Mesendoderm (in vitro differentiated cells): ENCODE results near the gene GDPD4.

Source experiments
- DNase-seq: peaks from one replicate; pipeline ENCODE4 v3.0.0; 2013
- H2AK5ac ChIP-seq: 2 replicates; pipeline ENCODE4 v1.6.1; 2013; ENCODE audit warnings: low read length, inconsistent platforms
- H2BK120ac ChIP-seq: 2 replicates; pipeline ENCODE4 v1.6.1; 2013; ENCODE audit warnings: low read depth, mild to moderate bottlenecking, low read length, moderate library complexity, mixed read lengths
- H2BK15ac ChIP-seq: replicated peaks from 2 replicates; pipeline ENCODE4 v1.6.1; 2013; ENCODE audit warnings: low read depth, mild to moderate bottlenecking, moderate library complexity
- H2BK5ac ChIP-seq: 2 replicates; pipeline ENCODE4 v1.6.1; 2013; ENCODE audit warnings: low read length, inconsistent platforms
- H3K18ac ChIP-seq: 2 replicates; pipeline ENCODE4 v1.6.1; 2013; ENCODE audit warnings: mild to moderate bottlenecking, low read length, mixed read lengths
- H3K23ac ChIP-seq: one replicate; pipeline ENCODE4 v1.6.1; 2013; ENCODE audit warnings: low read length
- H3K27ac ChIP-seq: 2 replicates; pipeline ENCODE4 v1.5.1; 2013; ENCODE audit warnings: low read depth, mild to moderate bottlenecking, inconsistent platforms, low read length, moderate library complexity
- H3K27me3 ChIP-seq: 2 replicates; pipeline ENCODE4 v1.6.1; 2013; ENCODE audit warnings: low read length, control low read depth, mild to moderate bottlenecking, inconsistent platforms; ENCODE audit not compliant: insufficient read depth, poor library complexity
- H3K36me3 ChIP-seq: 2 replicates; pipeline ENCODE4 v1.6.1; 2013; ENCODE audit warnings: low read length, inconsistent platforms; ENCODE audit not compliant: control insufficient read depth, insufficient read depth
- H3K4ac ChIP-seq: one replicate; pipeline ENCODE4 v1.6.1; 2013; ENCODE audit warnings: low read depth, mild to moderate bottlenecking, low read length, moderate library complexity
- H3K4me1 ChIP-seq: 2 replicates; pipeline ENCODE4 v1.6.1; 2013; ENCODE audit warnings: low read depth, low read length, inconsistent platforms; ENCODE audit not compliant: control insufficient read depth
- H3K4me2 ChIP-seq: 2 replicates; pipeline ENCODE4 v1.6.1; 2013; ENCODE audit warnings: low read length
- H3K4me3 ChIP-seq: 2 replicates; pipeline ENCODE4 v1.5.1; 2013; ENCODE audit warnings: mild to moderate bottlenecking, low read length
- H3K56ac ChIP-seq: one replicate; pipeline ENCODE4 v1.6.1; 2013; ENCODE audit warnings: low read length
- H3K79me1 ChIP-seq: 2 replicates; pipeline ENCODE4 v1.6.1; 2013; ENCODE audit warnings: low read length, inconsistent platforms
- H3K79me2 ChIP-seq: 2 replicates; pipeline ENCODE4 v1.6.1; 2013; ENCODE audit warnings: mild to moderate bottlenecking, low read length; ENCODE audit not compliant: control insufficient read depth, insufficient read depth
- H3K9ac ChIP-seq: 2 replicates; pipeline ENCODE4 v1.6.1; 2013; ENCODE audit warnings: low read length, inconsistent platforms
- H4K5ac ChIP-seq: one replicate; pipeline ENCODE4 v1.6.1; 2013; ENCODE audit warnings: low read length
- H4K8ac ChIP-seq: one replicate; pipeline ENCODE4 v1.6.1; 2013; ENCODE audit warnings: low read depth, mild to moderate bottlenecking, control low read depth, low read length, moderate library complexity
- WGBS: extraction: QIAGEN DNeasy Blood & Tissue Kit; methylation state at CpG from one replicate; pipeline ENCODE4 v1.1.7; 2013; ENCODE audit warnings: low lambda C conversion rate, missing lambda C conversion rate; ENCODE audit not compliant: insufficient coverage; ENCODE audit errors: extremely low coverage; 5-methylcytosine and 5-hydroxymethylcytosine counted together

GDPD4 gene

DNA sequence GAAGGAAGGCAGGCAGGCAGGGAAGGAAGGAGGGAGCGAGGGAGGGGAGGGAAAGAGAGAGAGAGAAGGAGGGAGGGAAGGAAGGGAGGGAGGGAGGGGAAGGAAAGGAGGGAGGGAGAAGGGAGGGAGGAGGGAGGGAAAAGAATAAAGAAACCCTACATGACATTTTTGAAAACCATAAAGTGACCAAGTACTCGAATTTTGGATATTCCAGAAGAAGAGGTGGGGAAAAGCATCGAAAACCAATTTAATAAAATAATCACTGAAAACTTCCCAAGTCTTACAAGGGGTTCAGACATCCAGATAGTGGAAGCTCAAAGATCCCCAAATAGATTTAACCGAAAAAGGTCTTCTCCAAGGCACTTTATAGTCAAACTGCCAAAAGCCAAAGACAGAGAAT, 11.7 kb downstream of the GDPD4 start:
- Histone ChIP-seq H3K4ac (no peak overlapping the region), H3K27me3 (no peaks in the 10 kb centered on the region), H3K23ac (no peak overlapping the region), H4K8ac (no peak overlapping the region), H3K4me1 (no peaks in the 10 kb centered on the region), H3K4me3 (no peak overlapping the region), H3K18ac (no peak overlapping the region), H3K79me1 (no peaks in the 10 kb centered on the region), H3K9ac (no peak overlapping the region), H2BK5ac (no peak overlapping the region), H3K56ac (no peak overlapping the region), H3K27ac (no peak overlapping the region), H4K5ac (no peak overlapping the region), H3K4me2 (no peak overlapping the region), H3K79me2 (no peaks in the 10 kb centered on the region), H2AK5ac (no peak overlapping the region), H3K36me3 (no peaks in the 10 kb centered on the region), H2BK15ac (no peak overlapping the region), H2BK120ac (no peak overlapping the region)
- no CpG with 5 or more reads among the region's 4 CpGs for WGBS
- no peak for DNase-seq

DNA sequence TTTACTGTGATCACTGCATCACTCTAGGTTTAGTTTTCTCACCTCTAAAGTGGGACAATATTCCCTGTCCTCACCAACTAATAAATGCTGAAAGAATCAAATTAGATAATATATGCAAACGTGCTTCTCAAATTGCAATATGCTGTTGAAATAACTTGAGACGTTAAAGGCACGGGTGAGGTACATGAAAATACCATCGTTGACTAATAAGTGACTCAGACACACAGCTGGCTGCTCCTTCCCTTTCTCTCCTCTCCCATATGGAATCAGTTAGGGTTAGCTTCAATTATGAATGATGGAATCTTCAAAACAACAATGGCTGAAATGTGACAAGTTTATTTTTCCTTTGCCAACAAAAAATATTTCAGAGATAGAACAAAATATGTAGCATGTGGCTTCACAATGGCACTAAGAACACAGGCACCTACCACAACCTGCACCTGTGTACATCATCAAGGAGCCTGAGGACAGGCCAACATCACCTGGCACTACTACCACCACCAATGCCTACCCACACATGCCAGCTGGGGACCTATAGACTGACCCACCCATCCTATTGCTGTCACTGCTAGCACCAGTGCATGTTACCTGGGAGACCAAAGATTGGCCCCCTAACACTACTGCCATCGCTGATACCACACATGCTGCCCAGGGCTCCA, 13.7 kb downstream of the GDPD4 start:
- Histone ChIP-seq H3K4me1 (no peaks in the 10 kb centered on the region), H3K4me3 (no peak overlapping the region), H3K4me2 (no peak overlapping the region), H3K79me2 (no peaks in the 10 kb centered on the region), H3K56ac (no peak overlapping the region), H2BK120ac (no peak overlapping the region), H2BK5ac (no peak overlapping the region), H3K23ac (no peak overlapping the region), H3K27ac (no peak overlapping the region), H3K18ac (no peak overlapping the region), H3K9ac (no peak overlapping the region), H2BK15ac (no peak overlapping the region), H3K79me1 (no peaks in the 10 kb centered on the region), H4K8ac (no peak overlapping the region), H4K5ac (no peak overlapping the region), H3K27me3 (no peaks in the 10 kb centered on the region), H2AK5ac (no peak overlapping the region), H3K36me3 (no peaks in the 10 kb centered on the region), H3K4ac (no peak overlapping the region)
- WGBS: no CpG with 5 or more reads among the region's 5 CpGs
- no peak for DNase-seq

DNA sequence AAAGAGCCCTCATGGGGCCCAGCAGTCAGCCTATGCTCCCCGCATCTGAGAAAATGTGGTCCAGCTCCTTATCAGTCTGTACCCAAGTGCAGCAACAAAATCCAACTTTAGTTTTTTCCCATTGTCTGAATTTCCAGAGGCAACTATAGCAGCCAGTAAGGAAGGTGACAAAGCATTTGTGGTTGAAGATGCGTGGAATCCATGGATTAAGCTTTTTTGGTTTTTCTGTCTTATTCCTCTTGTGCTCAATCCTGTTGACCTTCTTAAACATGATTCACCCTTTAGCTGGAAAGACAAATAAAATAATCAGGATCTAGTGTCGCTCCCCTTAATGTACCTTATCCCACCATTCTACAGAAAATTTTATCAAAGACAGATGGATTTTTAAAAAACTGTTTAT, 14.3 kb downstream of the GDPD4 start:
- Histone ChIP-seq H3K56ac (no peak overlapping the region), H3K9ac (no peak overlapping the region), H4K8ac (no peak overlapping the region), H3K4ac (no peak overlapping the region), H3K79me2 (no peaks in the 10 kb centered on the region), H3K18ac (no peak overlapping the region), H2AK5ac (no peak overlapping the region), H4K5ac (no peak overlapping the region), H2BK15ac (no peak overlapping the region), H3K23ac (no peak overlapping the region), H3K4me3 (no peak overlapping the region), H3K27me3 (no peaks in the 10 kb centered on the region), H3K79me1 (no peaks in the 10 kb centered on the region), H3K4me2 (no peak overlapping the region), H2BK5ac (no peak overlapping the region), H3K36me3 (no peaks in the 10 kb centered on the region), H2BK120ac (no peak overlapping the region), H3K4me1 (no peaks in the 10 kb centered on the region), H3K27ac (no peak overlapping the region)
- no peak for DNase-seq
- no CpG with 5 or more reads among the region's 3 CpGs for WGBS

DNA sequence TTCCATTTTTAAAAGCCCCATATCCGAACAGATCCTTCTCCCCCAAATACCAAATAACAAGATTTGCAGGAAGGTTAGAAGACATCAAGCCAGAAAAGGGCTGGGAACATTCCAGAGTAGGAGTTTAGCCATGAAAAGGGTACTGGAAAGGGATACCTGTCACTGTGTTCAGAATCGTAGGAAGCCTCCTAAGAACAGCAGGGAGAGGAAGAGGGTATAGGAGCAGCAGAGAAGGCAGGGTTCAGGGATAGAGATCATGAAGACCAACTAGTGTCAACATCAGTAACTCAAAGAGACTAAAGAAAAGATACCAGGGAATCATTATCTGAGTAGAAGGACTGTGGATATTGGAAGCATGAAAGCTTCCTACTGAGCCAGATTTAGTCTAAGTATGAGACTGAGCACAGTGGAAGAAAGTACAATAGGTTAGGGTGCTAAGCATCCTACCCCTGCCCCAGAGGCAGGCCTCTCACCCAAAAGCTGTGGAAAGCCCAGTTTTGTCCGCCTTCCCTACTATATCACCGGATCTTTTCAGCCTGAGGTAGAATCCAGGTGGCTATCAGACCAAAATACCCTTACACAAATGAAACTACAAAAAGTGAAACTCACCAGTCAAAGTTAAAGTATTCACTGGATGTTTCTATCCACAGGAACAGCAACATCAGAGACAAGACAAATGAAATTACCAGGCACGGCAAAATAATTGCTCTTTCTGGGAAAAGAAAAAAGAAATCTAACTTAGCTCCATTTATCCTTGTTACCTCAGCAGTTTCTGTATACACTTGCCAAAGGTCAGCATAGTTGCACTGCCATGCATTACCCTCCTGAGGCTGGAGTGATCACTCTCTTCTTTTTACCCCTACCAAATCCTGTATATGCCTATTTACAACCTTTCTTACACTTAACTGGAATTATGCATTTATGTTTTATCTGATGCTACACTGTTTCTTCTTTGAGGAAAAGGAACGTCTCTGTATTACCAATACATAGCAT, 16.7 kb downstream of the GDPD4 start:
- Histone ChIP-seq H3K56ac (no peak overlapping the region), H3K9ac (no peak overlapping the region)
- WGBS: no CpG with 5 or more reads among the region's 6 CpGs

DNA sequence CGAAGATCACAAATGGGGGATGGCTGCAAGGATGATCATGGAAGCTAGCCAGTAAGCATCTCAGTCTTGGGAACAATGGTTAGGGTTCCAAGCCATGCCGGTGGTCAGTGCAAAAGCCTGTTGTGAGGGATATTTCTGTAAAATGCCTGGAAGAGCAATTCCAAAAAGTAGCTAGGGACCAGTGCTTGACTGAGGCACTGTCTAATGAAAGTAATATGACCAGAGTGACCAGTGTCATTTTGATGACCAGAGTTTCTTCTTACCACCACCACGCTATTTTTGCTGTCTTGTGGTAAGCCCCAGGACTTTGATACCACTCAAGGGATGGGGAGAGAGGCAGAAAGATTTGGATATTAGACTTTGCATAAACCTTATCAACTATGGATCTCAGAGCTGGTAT, 18.4 kb downstream of the GDPD4 start:
- Histone ChIP-seq H4K5ac (no peak overlapping the region), H2BK15ac (no peak overlapping the region), H3K4me3 (no peak overlapping the region), H3K27ac (no peak overlapping the region), H3K4ac (no peak overlapping the region), H3K79me1 (no peaks in the 10 kb centered on the region), H3K9ac (no peak overlapping the region), H3K36me3 (no peaks in the 10 kb centered on the region), H3K4me1 (no peaks in the 10 kb centered on the region), H3K23ac (no peak overlapping the region), H2BK5ac (no peak overlapping the region), H3K27me3 (no peaks in the 10 kb centered on the region), H4K8ac (no peak overlapping the region), H3K18ac (no peak overlapping the region), H2BK120ac (no peak overlapping the region), H2AK5ac (no peak overlapping the region), H3K4me2 (no peak overlapping the region), H3K56ac (no peak overlapping the region), H3K79me2 (no peaks in the 10 kb centered on the region)
- no CpG with 5 or more reads among the region's 3 CpGs for WGBS
- no peak for DNase-seq

More for the DNA sequence above, 16.7 kb downstream of the GDPD4 start:
- Histone ChIP-seq H3K4me1 (no peaks in the 10 kb centered on the region), H3K23ac (no peak overlapping the region), H3K79me1 (no peaks in the 10 kb centered on the region), H3K4ac (no peak overlapping the region), H2BK120ac (no peak overlapping the region), H4K5ac (no peak overlapping the region), H4K8ac (no peak overlapping the region), H2BK5ac (no peak overlapping the region), H3K36me3 (no peaks in the 10 kb centered on the region), H2AK5ac (no peak overlapping the region), H3K4me3 (no peak overlapping the region), H3K4me2 (no peak overlapping the region), H3K79me2 (no peaks in the 10 kb centered on the region), H3K27me3 (no peaks in the 10 kb centered on the region), H3K27ac (no peak overlapping the region), H3K18ac (no peak overlapping the region), H2BK15ac (no peak overlapping the region)
- no peak for DNase-seq
